ENCODE data around the gene PCSK5. TPM values are rescaled to one million over a fixed set of nuclear protein-coding genes. Genes with fewer than 3 reads are reported as not detected.
A peak's percentile ranks its signal among the peaks of the same experiment; 100 is the strongest.

Gene PCSK5
- total RNA-seq (1 to 10 TPM; 1.6 to 1.8 TPM), polyA plus RNA-seq (1.9 TPM)

GRCh38 chr9:75890472-75891276 lies at the start of gene PCSK5:
PCSK5 (plus strand) TSS chr9:75890673; CDS start chr9:75891182, 509 bp downstream.
- H3K27ac Mint-ChIP-seq: peak within 1 kb of the TSS; percentile 62 to 92 (median 90)
- no peaks in the 10 kb centered on the region for H3K36me3 ChIP-seq (ENCODE audit: insufficient read depth, low read length)
- peak within 1 kb of the TSS; percentile 75 for H3K4me3 ChIP-seq (ENCODE audit: low read length)
- H3K4me1 Mint-ChIP-seq: peaks cover 22 to 48% (median 46%) of the 10 kb centered on the region in 3 donors
- no peak within 1 kb of the TSS for H3K27ac ChIP-seq (ENCODE audit: low read depth, low read length)
- POLR2A ChIA-PET: interaction anchor here (0.9 to 1.5 kb wide), 4 partner anchors 13 to 802 kb away, joined by 3 to 5 read pairs (median 4); partner anchors contain the start of genes NMRK1 and OSTF1
- DNase-seq: peak; percentile 54 to 89 (median 74)
- CTCF ChIA-PET: no interaction called here
- H3K27me3 Mint-ChIP-seq: peaks cover 9 to 33% of the 10 kb centered on the region in 2 donors
- peaks cover 5% of the 10 kb centered on the region for H3K27me3 ChIP-seq (ENCODE audit: insufficient read depth, low read length, poor library complexity, severe bottlenecking)
- no peaks in the 10 kb centered on the region for H3K9me3 ChIP-seq (ENCODE audit: low read length)
- peak within 1 kb of the TSS; percentile 90 to 97 (median 93) for H3K4me3 Mint-ChIP-seq
- H3K9me3 Mint-ChIP-seq: peaks cover 0 to 3% (median 0%) of the 10 kb centered on the region in 5 donors
- peaks cover 17% of the 10 kb centered on the region for H3K4me1 ChIP-seq (ENCODE audit: insufficient read depth, low read length)
- H3K36me3 Mint-ChIP-seq: peaks cover 0 to 4% (median under 1%) of the 10 kb centered on the region in 3 donors

- CTCF ChIA-PET: interaction anchor here (1.6 kb wide), 1 partner anchor 15 kb away, joined by 3 read pairs; no protein-coding TSS in a partner anchor
- H3K36me3 Mint-ChIP-seq: no peaks in the 10 kb centered on the region
- no peaks in the 10 kb centered on the region for H3K9me3 ChIP-seq (ENCODE audit: low read length)
- peaks cover 0 to 3% of the 10 kb centered on the region in 2 donors for H3K27me3 Mint-ChIP-seq
- H3K9me3 Mint-ChIP-seq: peaks cover 0 to 5% (median 0%) of the 10 kb centered on the region in 5 donors
- H3K27ac ChIP-seq (ENCODE audit: low read depth, low read length): no peak overlapping the region
- no peak overlapping the region for H3K27ac Mint-ChIP-seq
- no peak overlapping the region for H3K4me3 Mint-ChIP-seq
- no peaks in the 10 kb centered on the region for H3K27me3 ChIP-seq (ENCODE audit: insufficient read depth, low read length, poor library complexity, severe bottlenecking)
- H3K4me3 ChIP-seq (ENCODE audit: low read length): no peak overlapping the region
- no peaks in the 10 kb centered on the region for H3K36me3 ChIP-seq (ENCODE audit: insufficient read depth, low read length)
- no peaks in the 10 kb centered on the region for H3K4me1 ChIP-seq (ENCODE audit: insufficient read depth, low read length)
- DNase-seq: no peak
- no peaks in the 10 kb centered on the region for H3K4me1 Mint-ChIP-seq
- POLR2A ChIA-PET: no interaction called here
Measured at GRCh38 chr9:75844321-75844720, 46.2 kb upstream of the PCSK5 start.

- no peaks in the 10 kb centered on the region for H3K9me3 ChIP-seq (ENCODE audit: low read length)
Measured at GRCh38 chr9:75845806-75846205, 44.7 kb upstream of the PCSK5 start.

GRCh38 chr9:75847085-75847484 lies 43.4 kb upstream of the PCSK5 start:
- Histone ChIP-seq H3K9me3 (ENCODE audit: low read length) (no peaks in the 10 kb centered on the region), H3K4me3 (ENCODE audit: low read length) (no peak overlapping the region), H3K4me1 (ENCODE audit: insufficient read depth, low read length) (no peaks in the 10 kb centered on the region), H3K36me3 (ENCODE audit: insufficient read depth, low read length) (no peaks in the 10 kb centered on the region), H3K27me3 (ENCODE audit: insufficient read depth, low read length, poor library complexity, severe bottlenecking) (no peaks in the 10 kb centered on the region), H3K27ac (ENCODE audit: low read depth, low read length) (no peak overlapping the region)
- no peak for DNase-seq
- Mint-ChIP-seq H3K27ac (no peak overlapping the region), H3K9me3 (peaks cover 0 to 5% (median 0%) of the 10 kb centered on the region in 5 donors), H3K4me1 (no peaks in the 10 kb centered on the region), H3K27me3 (peaks cover 0 to 3% of the 10 kb centered on the region in 2 donors), H3K36me3 (no peaks in the 10 kb centered on the region), H3K4me3 (no peak overlapping the region)
- CTCF ChIA-PET: no interaction called here
- POLR2A ChIA-PET: no interaction called here

More at GRCh38 chr9:75845806-75846205, 44.7 kb upstream of the PCSK5 start:
- ChIA-PET POLR2A (no interaction called here), CTCF (interaction anchor here (1.0 kb wide), 1 partner anchor 8 kb away, joined by 3 read pairs; no protein-coding TSS in a partner anchor)
- no peaks in the 10 kb centered on the region for H3K27me3 ChIP-seq (ENCODE audit: insufficient read depth, low read length, poor library complexity, severe bottlenecking)
- H3K27ac Mint-ChIP-seq: no peak overlapping the region
- H3K36me3 ChIP-seq (ENCODE audit: insufficient read depth, low read length): no peaks in the 10 kb centered on the region
- H3K27ac ChIP-seq (ENCODE audit: low read depth, low read length): no peak overlapping the region
- no peaks in the 10 kb centered on the region for H3K4me1 Mint-ChIP-seq
- H3K9me3 Mint-ChIP-seq: peaks cover 0 to 5% (median 0%) of the 10 kb centered on the region in 5 donors
- H3K4me1 ChIP-seq (ENCODE audit: insufficient read depth, low read length): no peaks in the 10 kb centered on the region
- no peaks in the 10 kb centered on the region for H3K36me3 Mint-ChIP-seq
- H3K4me3 Mint-ChIP-seq: no peak overlapping the region
- peaks cover 0 to 3% of the 10 kb centered on the region in 2 donors for H3K27me3 Mint-ChIP-seq
- no peak overlapping the region for H3K4me3 ChIP-seq (ENCODE audit: low read length)
- DNase-seq: no peak

GRCh38 chr9:75850459-75851200 lies 39.8 kb upstream of the PCSK5 start:
- Mint-ChIP-seq H3K4me1 (no peaks in the 10 kb centered on the region), H3K27ac (no peak overlapping the region), H3K9me3 (no peaks in the 10 kb centered on the region), H3K27me3 (no peaks in the 10 kb centered on the region), H3K36me3 (no peaks in the 10 kb centered on the region), H3K4me3 (no peak overlapping the region)
- Histone ChIP-seq H3K36me3 (ENCODE audit: insufficient read depth, low read length) (no peaks in the 10 kb centered on the region), H3K4me3 (ENCODE audit: low read length) (no peak overlapping the region), H3K27ac (ENCODE audit: low read depth, low read length) (no peak overlapping the region), H3K9me3 (ENCODE audit: low read length) (no peaks in the 10 kb centered on the region), H3K27me3 (ENCODE audit: insufficient read depth, low read length, poor library complexity, severe bottlenecking) (no peaks in the 10 kb centered on the region), H3K4me1 (ENCODE audit: insufficient read depth, low read length) (no peaks in the 10 kb centered on the region)
- POLR2A ChIA-PET: no interaction called here
- CTCF ChIA-PET: no interaction called here
- DNase-seq: no peak

- ChIA-PET POLR2A (no interaction called here), CTCF (no interaction called here)
- H3K36me3 ChIP-seq (ENCODE audit: insufficient read depth, low read length): no peaks in the 10 kb centered on the region
- H3K4me1 ChIP-seq (ENCODE audit: insufficient read depth, low read length): no peaks in the 10 kb centered on the region
- Mint-ChIP-seq H3K4me1 (no peaks in the 10 kb centered on the region), H3K4me3 (no peak overlapping the region), H3K9me3 (no peaks in the 10 kb centered on the region), H3K27ac (no peak overlapping the region), H3K36me3 (no peaks in the 10 kb centered on the region), H3K27me3 (no peaks in the 10 kb centered on the region)
- no peak for DNase-seq
- no peak overlapping the region for H3K27ac ChIP-seq (ENCODE audit: low read depth, low read length)
- no peaks in the 10 kb centered on the region for H3K9me3 ChIP-seq (ENCODE audit: low read length)
- no peaks in the 10 kb centered on the region for H3K27me3 ChIP-seq (ENCODE audit: insufficient read depth, low read length, poor library complexity, severe bottlenecking)
- H3K4me3 ChIP-seq (ENCODE audit: low read length): no peak overlapping the region
Measured at GRCh38 chr9:75851917-75852316, 38.6 kb upstream of the PCSK5 start.

- Mint-ChIP-seq H3K36me3 (no peaks in the 10 kb centered on the region), H3K27ac (no peak overlapping the region), H3K9me3 (no peaks in the 10 kb centered on the region), H3K4me1 (no peaks in the 10 kb centered on the region), H3K4me3 (no peak overlapping the region), H3K27me3 (no peaks in the 10 kb centered on the region)
- Histone ChIP-seq H3K4me1 (ENCODE audit: insufficient read depth, low read length) (no peaks in the 10 kb centered on the region), H3K27me3 (ENCODE audit: insufficient read depth, low read length, poor library complexity, severe bottlenecking) (no peaks in the 10 kb centered on the region), H3K36me3 (ENCODE audit: insufficient read depth, low read length) (no peaks in the 10 kb centered on the region), H3K9me3 (ENCODE audit: low read length) (no peaks in the 10 kb centered on the region), H3K4me3 (ENCODE audit: low read length) (no peak overlapping the region), H3K27ac (ENCODE audit: low read depth, low read length) (no peak overlapping the region)
- CTCF ChIA-PET: no interaction called here
- POLR2A ChIA-PET: no interaction called here
- DNase-seq: no peak
Measured at GRCh38 chr9:75852746-75853145, 37.7 kb upstream of the PCSK5 start.

- no peak for DNase-seq
- H3K27me3 Mint-ChIP-seq: no peaks in the 10 kb centered on the region
- Histone ChIP-seq H3K4me3 (ENCODE audit: low read length) (no peak overlapping the region), H3K4me1 (ENCODE audit: insufficient read depth, low read length) (no peaks in the 10 kb centered on the region), H3K27ac (ENCODE audit: low read depth, low read length) (no peak overlapping the region), H3K36me3 (ENCODE audit: insufficient read depth, low read length) (no peaks in the 10 kb centered on the region), H3K27me3 (ENCODE audit: insufficient read depth, low read length, poor library complexity, severe bottlenecking) (no peaks in the 10 kb centered on the region), H3K9me3 (ENCODE audit: low read length) (no peaks in the 10 kb centered on the region)
- no peaks in the 10 kb centered on the region for H3K9me3 Mint-ChIP-seq
- no peaks in the 10 kb centered on the region for H3K36me3 Mint-ChIP-seq
- POLR2A ChIA-PET: no interaction called here
- no peaks in the 10 kb centered on the region for H3K4me1 Mint-ChIP-seq
- CTCF ChIA-PET: interaction anchor here (0.7 to 1.4 kb wide), 2 partner anchors 13 to 16 kb away, joined by 3 to 4 read pairs; no protein-coding TSS in a partner anchor
- H3K27ac Mint-ChIP-seq: no peak overlapping the region
- H3K4me3 Mint-ChIP-seq: no peak overlapping the region
Measured at GRCh38 chr9:75855509-75855908, 35.0 kb upstream of the PCSK5 start.
